ENCODE data around the gene TREX2. TPM values are rescaled to one million over a fixed set of nuclear protein-coding genes. Genes with fewer than 3 reads are reported as not detected.

Gene TREX2
- total and polyA plus RNA-seq, 2 donors (not counting 1 experiment from before 2014, with no cell fraction given), result 3.3 to 3.8 TPM

DNA sequence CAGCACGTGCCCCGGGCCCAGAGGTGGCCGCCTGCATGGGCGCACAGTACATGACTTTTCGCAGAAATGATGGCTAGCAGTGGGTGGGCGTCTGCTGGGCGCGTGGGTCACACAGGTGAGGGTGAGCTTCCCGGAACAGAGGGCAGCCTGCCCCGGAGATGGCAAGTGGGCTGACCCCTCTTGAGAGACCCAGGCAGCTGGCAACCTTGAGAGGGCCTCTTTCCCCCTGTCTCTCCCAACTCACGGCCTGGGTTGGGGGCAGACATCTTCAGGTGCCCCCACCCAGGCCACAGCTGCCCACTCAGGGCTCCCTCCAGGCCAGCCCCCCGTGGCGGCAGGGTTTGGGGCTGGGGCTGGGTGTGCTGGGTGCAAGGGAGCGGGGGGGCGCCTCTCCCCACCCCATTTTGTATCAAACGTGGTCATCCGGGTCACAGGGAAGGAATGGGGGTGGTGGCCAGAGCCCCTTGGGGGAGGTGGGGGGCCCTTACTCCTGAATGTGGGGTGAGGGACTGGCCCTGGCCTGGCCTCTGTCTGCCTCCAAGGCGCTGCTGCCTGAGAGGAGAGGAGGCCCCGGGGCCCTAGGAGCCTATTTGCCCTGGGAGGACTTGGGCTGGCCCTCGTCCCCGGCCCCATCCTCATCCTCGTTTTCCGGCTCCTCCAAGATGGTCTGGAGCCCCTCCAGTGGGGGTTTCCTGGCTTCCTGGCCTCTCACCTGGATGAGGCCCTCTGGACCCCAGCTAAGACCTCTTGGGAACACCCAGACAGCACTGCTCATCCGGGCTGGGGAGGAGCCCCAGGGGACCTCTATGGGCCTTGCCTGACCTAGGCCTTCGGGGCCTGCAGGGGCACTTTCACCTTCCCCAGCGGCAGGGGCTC lies 49.3 kb downstream of the TREX2 start:
- no peak overlapping the region for H3K4me3 Mint-ChIP-seq
- H3K4me1 Mint-ChIP-seq, result peaks cover 3% of the 10 kb centered on the region
- Histone ChIP-seq H3K27ac (ENCODE audit: low read length in 2 of 2) (no peak overlapping the region), H3K36me3 (replicated peaks in 1 of 2; ENCODE audit: control extremely low read depth in 1 of 2, control insufficient read depth in 1 of 2, extremely low read depth in 1 of 2, insufficient read depth in 2 of 2, low read length in 1 of 2) (no peaks in the 10 kb centered on the region), H3K9ac (ENCODE audit: low read length) (no peak overlapping the region), H3K27me3 (replicated peaks in 1 of 4; ENCODE audit: control extremely low read depth in 1 of 4, control insufficient read depth in 3 of 4, insufficient read depth in 4 of 4, low read length in 3 of 4) (no peaks in the 10 kb centered on the region), H3K9me3 (ENCODE audit: control extremely low read depth in 1 of 3, control insufficient read depth in 2 of 3, insufficient read depth in 1 of 3, low read length in 2 of 3) (peaks cover 0 to 3% (median 0%) of the 10 kb centered on the region in 3 donors), H2AFZ (ENCODE audit: insufficient read depth, low read depth, low read length, poor library complexity, severe bottlenecking) (no peak overlapping the region), H4K20me1 (ENCODE audit: control insufficient read depth, insufficient read depth, low read length, poor library complexity, severe bottlenecking) (no peaks in the 10 kb centered on the region), H3K4me3 (ENCODE audit: control extremely low read depth in 1 of 5, extremely low read depth in 1 of 5, insufficient read depth in 1 of 5, low read depth in 2 of 5, low read length in 4 of 5) (no peak overlapping the region), H3K4me2 (replicated peaks; ENCODE audit: low read depth, low read length, poor library complexity, severe bottlenecking) (no peak overlapping the region), H3K79me2 (ENCODE audit: control insufficient read depth, insufficient read depth, low read length) (no peaks in the 10 kb centered on the region), H3K4me1 (ENCODE audit: control insufficient read depth in 2 of 2, insufficient read depth in 2 of 2, low read length in 2 of 2) (peaks cover 0 to 6% of the 10 kb centered on the region in 2 donors)
- TF ChIP-seq EZH2 (IDR thresholded peaks at IDR 0.05; ENCODE audit: borderline replicate concordance, insufficient read depth, low read depth, low read length, poor library complexity, severe bottlenecking), result no peak
- TF ChIP-seq CTCF (IDR thresholded peaks at IDR 0.05), result no peak
- intact Hi-C loops (cut with micrococcal nuclease), result no loop called here
- no peaks in the 10 kb centered on the region for H3K27me3 Mint-ChIP-seq
- DNase-seq, result no peak
- no peaks in the 10 kb centered on the region for H3K9me3 Mint-ChIP-seq (ENCODE audit: insufficient read depth)
- no peak for ATAC-seq (ENCODE audit: low read depth)
- 85% methylated on average over 13 of the region's 26 CpGs for WGBS (ENCODE audit: insufficient coverage)
- POLR2A ChIA-PET, result no interaction called here
- H3K27ac Mint-ChIP-seq, result no peak overlapping the region
- CTCF ChIA-PET, result no interaction called here

GRCh38 chrX:153395613-153396319 lies 50.1 kb downstream of the TREX2 start:
- no peak for ATAC-seq (ENCODE audit: low read depth)
- Histone ChIP-seq H3K4me2 (replicated peaks; ENCODE audit: low read depth, low read length, poor library complexity, severe bottlenecking) (no peak overlapping the region), H4K20me1 (ENCODE audit: control insufficient read depth, insufficient read depth, low read length, poor library complexity, severe bottlenecking) (no peaks in the 10 kb centered on the region), H3K79me2 (ENCODE audit: control insufficient read depth, insufficient read depth, low read length) (no peaks in the 10 kb centered on the region), H3K27me3 (replicated peaks in 1 of 4; ENCODE audit: control extremely low read depth in 1 of 4, control insufficient read depth in 3 of 4, insufficient read depth in 4 of 4, low read length in 3 of 4) (no peaks in the 10 kb centered on the region), H3K27ac (ENCODE audit: low read length in 2 of 2) (no peak overlapping the region), H3K4me3 (ENCODE audit: control extremely low read depth in 1 of 5, extremely low read depth in 1 of 5, insufficient read depth in 1 of 5, low read depth in 2 of 5, low read length in 4 of 5) (no peak overlapping the region), H3K9ac (ENCODE audit: low read length) (no peak overlapping the region), H3K4me1 (ENCODE audit: control insufficient read depth in 2 of 2, insufficient read depth in 2 of 2, low read length in 2 of 2) (peaks cover 0 to 6% of the 10 kb centered on the region in 2 donors), H3K36me3 (replicated peaks in 1 of 2; ENCODE audit: control extremely low read depth in 1 of 2, control insufficient read depth in 1 of 2, extremely low read depth in 1 of 2, insufficient read depth in 2 of 2, low read length in 1 of 2) (no peaks in the 10 kb centered on the region), H3K9me3 (ENCODE audit: control extremely low read depth in 1 of 3, control insufficient read depth in 2 of 3, insufficient read depth in 1 of 3, low read length in 2 of 3) (no peaks in the 10 kb centered on the region), H2AFZ (ENCODE audit: insufficient read depth, low read depth, low read length, poor library complexity, severe bottlenecking) (no peak overlapping the region)
- no peak overlapping the region for H3K27ac Mint-ChIP-seq
- DNase-seq, result no peak
- intact Hi-C loops (cut with micrococcal nuclease), result no loop called here
- ChIA-PET CTCF (no interaction called here), POLR2A (no interaction called here)
- peaks cover 3% of the 10 kb centered on the region for H3K4me1 Mint-ChIP-seq
- no peak overlapping the region for H3K4me3 Mint-ChIP-seq
- WGBS (ENCODE audit: insufficient coverage), result 60% methylated on average over 16 of the region's 26 CpGs
- no peaks in the 10 kb centered on the region for H3K27me3 Mint-ChIP-seq
- no peaks in the 10 kb centered on the region for H3K9me3 Mint-ChIP-seq (ENCODE audit: insufficient read depth)
- no peak for TF ChIP-seq CTCF (IDR thresholded peaks at IDR 0.05)
